Measurements from ENCODE around the gene SLC6A6. TPM values are rescaled to one million over a fixed set of nuclear protein-coding genes. Genes with fewer than 3 reads are reported as not detected.

Gene SLC6A6
- total RNA-seq, 1 donor = 60.1 TPM

GRCh38 chr3:14516738-14517345 lies 114.4 kb downstream of the SLC6A6 start:
- no peak for DNase-seq (ENCODE audit: low read depth in 2 of 3, low spot score in 2 of 3)

- DNase-seq (ENCODE audit: low read depth in 2 of 3, low spot score in 2 of 3) = no peak
Observed at GRCh38 chr3:14517601-14518431, 115.4 kb downstream of the SLC6A6 start.

- DNase-seq (ENCODE audit: low read depth in 2 of 3, low spot score in 2 of 3) = no peak
Observed at GRCh38 chr3:14518432-14518802, 116.0 kb downstream of the SLC6A6 start.

GRCh38 chr3:14518893-14519292 lies 116.5 kb downstream of the SLC6A6 start:
- DNase-seq (ENCODE audit: low read depth in 2 of 3, low spot score in 2 of 3) = no peak

- DNase-seq (ENCODE audit: low read depth in 2 of 3, low spot score in 2 of 3) = no peak
Observed at GRCh38 chr3:14519406-14519805, 117.0 kb downstream of the SLC6A6 start.

GRCh38 chr3:14520149-14520548 lies 117.7 kb downstream of the SLC6A6 start:
- DNase-seq (ENCODE audit: low read depth in 2 of 3, low spot score in 2 of 3) = no peak

- DNase-seq (ENCODE audit: low read depth in 2 of 3, low spot score in 2 of 3) = no peak
Observed at GRCh38 chr3:14520967-14521366, 118.6 kb downstream of the SLC6A6 start.

GRCh38 chr3:14521611-14522010 lies 119.2 kb downstream of the SLC6A6 start:
- DNase-seq (ENCODE audit: low read depth in 2 of 3, low spot score in 2 of 3) = no peak

- no peak for DNase-seq (ENCODE audit: low read depth in 2 of 3, low spot score in 2 of 3)
Observed at GRCh38 chr3:14522129-14522691, 119.8 kb downstream of the SLC6A6 start.

GRCh38 chr3:14522768-14523167 lies 120.4 kb downstream of the SLC6A6 start:
- no peak for DNase-seq (ENCODE audit: low read depth in 2 of 3, low spot score in 2 of 3)

GRCh38 chr3:14523792-14524191 lies 121.4 kb downstream of the SLC6A6 start:
- DNase-seq (ENCODE audit: low read depth in 2 of 3, low spot score in 2 of 3) = no peak

- no peak for DNase-seq (ENCODE audit: low read depth in 2 of 3, low spot score in 2 of 3)
Observed at GRCh38 chr3:14524311-14524711, 121.9 kb downstream of the SLC6A6 start.

- no peak for DNase-seq (ENCODE audit: low read depth in 2 of 3, low spot score in 2 of 3)
Observed at GRCh38 chr3:14524920-14525660, 122.7 kb downstream of the SLC6A6 start.

- DNase-seq (ENCODE audit: low read depth in 2 of 3, low spot score in 2 of 3) = no peak
Observed at GRCh38 chr3:14525685-14526631, 123.6 kb downstream of the SLC6A6 start.

GRCh38 chr3:14528081-14528480 lies 125.7 kb downstream of the SLC6A6 start:
- no peak for DNase-seq (ENCODE audit: low read depth in 2 of 3, low spot score in 2 of 3)

- no peak for DNase-seq (ENCODE audit: low read depth in 2 of 3, low spot score in 2 of 3)
Observed at GRCh38 chr3:14531856-14532395, 129.5 kb downstream of the SLC6A6 start.

- DNase-seq (ENCODE audit: low read depth in 2 of 3, low spot score in 2 of 3) = no peak
Observed at GRCh38 chr3:14532691-14533456, 130.5 kb downstream of the SLC6A6 start.

- no peak for DNase-seq (ENCODE audit: low read depth in 2 of 3, low spot score in 2 of 3)
Observed at GRCh38 chr3:14533457-14533958, 131.1 kb downstream of the SLC6A6 start.
